ENCODE measurements around the gene LTBP4.
"Not testable (repeated sequence)": the region's sequence is repeated elsewhere in the genome, so short reads cannot be mapped to it uniquely, and the experiment has no call there.

LTBP4 gene

GRCh38 chr19:40611900-40612698 is 10.9 kb downstream of the LTBP4 start:
- DNase-seq (ENCODE audit: low read depth) = no peak

GRCh38 chr19:40612831-40613689 is 11.9 kb downstream of the LTBP4 start:
- no peak for DNase-seq (ENCODE audit: low read depth)

- DNase-seq (ENCODE audit: low read depth) = no peak
Observed at GRCh38 chr19:40613690-40614621, 12.8 kb downstream of the LTBP4 start.

GRCh38 chr19:40614622-40615411 is 13.6 kb downstream of the LTBP4 start:
- DNase-seq (ENCODE audit: low read depth) = peak; percentile 86

GRCh38 chr19:40616178-40616577 is 15.0 kb downstream of the LTBP4 start:
- no peak for DNase-seq (ENCODE audit: low read depth)

GRCh38 chr19:40616941-40617340 is 15.8 kb downstream of the LTBP4 start:
- DNase-seq (ENCODE audit: low read depth) = no peak

GRCh38 chr19:40617961-40618360 is 16.8 kb downstream of the LTBP4 start:
- no peak for DNase-seq (ENCODE audit: low read depth)

GRCh38 chr19:40619333-40620160 is 18.4 kb downstream of the LTBP4 start:
- no peak for DNase-seq (ENCODE audit: low read depth)

GRCh38 chr19:40620161-40620485 is 19.0 kb downstream of the LTBP4 start:
- DNase-seq (ENCODE audit: low read depth) = no peak

- no peak for DNase-seq (ENCODE audit: low read depth)
Observed at GRCh38 chr19:40621283-40621682, 20.1 kb downstream of the LTBP4 start.

- no peak for DNase-seq (ENCODE audit: low read depth)
Observed at GRCh38 chr19:40621966-40622772, 21.0 kb downstream of the LTBP4 start.

- no peak for DNase-seq (ENCODE audit: low read depth)
Observed at GRCh38 chr19:40622773-40623075, 21.6 kb downstream of the LTBP4 start.

GRCh38 chr19:40623403-40624251 is 22.5 kb downstream of the LTBP4 start:
- no peak for DNase-seq (ENCODE audit: low read depth)

- not testable (repeated sequence) for DNase-seq (ENCODE audit: low read depth)
Observed at GRCh38 chr19:40624369-40625153, 23.4 kb downstream of the LTBP4 start.

- no peak for DNase-seq (ENCODE audit: low read depth)
Observed at GRCh38 chr19:40625406-40626120, 24.4 kb downstream of the LTBP4 start.

GRCh38 chr19:40626918-40627317 is 25.7 kb downstream of the LTBP4 start:
- DNase-seq (ENCODE audit: low read depth) = no peak
